ENCODE data around the gene NKIRAS1. TPM values are rescaled to one million over a fixed set of nuclear protein-coding genes. Genes with fewer than 3 reads are reported as not detected.
"Not testable (repeated sequence)": the region's sequence is repeated elsewhere in the genome, so short reads cannot be mapped to it uniquely, and the experiment has no call there.

NKIRAS1 gene
- total RNA-seq, 4 donors from 2014 or later: 17.5 to 22.2 (median 19.7) TPM

DNA sequence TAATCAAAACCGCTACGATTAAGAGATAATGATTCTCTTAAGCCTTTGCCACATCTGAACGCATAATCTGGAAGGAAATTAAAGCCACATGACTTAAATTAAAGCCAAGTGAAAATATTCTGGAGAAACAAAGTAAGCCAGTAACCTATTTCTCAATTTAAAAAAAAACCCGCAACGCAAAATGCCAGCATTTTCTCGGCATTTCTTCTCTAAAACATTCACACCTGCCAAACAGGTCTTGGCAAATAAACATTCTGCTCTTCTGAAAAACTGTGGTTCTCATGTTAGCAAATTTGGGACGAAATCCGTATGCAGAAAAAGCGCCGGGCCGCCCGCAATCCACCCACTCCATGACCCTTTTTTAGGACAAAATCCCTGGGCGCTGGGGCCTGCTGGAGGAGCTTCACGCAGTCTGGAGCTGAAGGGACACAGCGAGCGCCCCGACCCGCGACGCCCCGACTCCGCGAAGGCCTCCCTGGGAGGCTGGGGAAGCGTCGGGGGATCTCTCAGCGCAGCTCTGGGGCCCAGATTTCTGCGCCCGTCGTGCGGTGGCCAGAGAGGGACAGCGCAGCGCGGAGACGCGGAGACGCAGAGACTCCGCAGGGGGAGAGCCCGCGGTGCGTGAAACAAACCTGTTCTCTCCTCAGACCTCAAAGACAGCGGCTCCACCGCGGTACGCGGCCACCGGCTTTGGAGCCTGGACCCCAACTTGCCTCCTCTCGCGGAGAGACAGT lies 471 bp downstream of the NKIRAS1 start:
- H3K4me1 ChIP-seq: peaks cover 27 to 34% of the 10 kb centered on the region in 2 donors
- no peak for TF ChIP-seq POLR2A (IDR thresholded peaks at IDR 0.05)
- TF ChIP-seq, protein P1, sequence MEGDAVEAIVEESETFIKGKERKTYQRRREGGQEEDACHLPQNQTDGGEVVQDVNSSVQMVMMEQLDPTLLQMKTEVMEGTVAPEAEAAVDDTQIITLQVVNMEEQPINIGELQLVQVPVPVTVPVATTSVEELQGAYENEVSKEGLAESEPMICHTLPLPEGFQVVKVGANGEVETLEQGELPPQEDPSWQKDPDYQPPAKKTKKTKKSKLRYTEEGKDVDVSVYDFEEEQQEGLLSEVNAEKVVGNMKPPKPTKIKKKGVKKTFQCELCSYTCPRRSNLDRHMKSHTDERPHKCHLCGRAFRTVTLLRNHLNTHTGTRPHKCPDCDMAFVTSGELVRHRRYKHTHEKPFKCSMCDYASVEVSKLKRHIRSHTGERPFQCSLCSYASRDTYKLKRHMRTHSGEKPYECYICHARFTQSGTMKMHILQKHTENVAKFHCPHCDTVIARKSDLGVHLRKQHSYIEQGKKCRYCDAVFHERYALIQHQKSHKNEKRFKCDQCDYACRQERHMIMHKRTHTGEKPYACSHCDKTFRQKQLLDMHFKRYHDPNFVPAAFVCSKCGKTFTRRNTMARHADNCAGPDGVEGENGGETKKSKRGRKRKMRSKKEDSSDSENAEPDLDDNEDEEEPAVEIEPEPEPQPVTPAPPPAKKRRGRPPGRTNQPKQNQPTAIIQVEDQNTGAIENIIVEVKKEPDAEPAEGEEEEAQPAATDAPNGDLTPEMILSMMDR (IDR thresholded peaks at IDR 0.05): no peak
- H3K27ac ChIP-seq: peak overlapping the region; percentile 14 to 98 (median 94)
- H3K27me3 ChIP-seq: no peaks in the 10 kb centered on the region
- no peaks in the 10 kb centered on the region for H3K9me3 ChIP-seq
- peaks cover 16 to 18% of the 10 kb centered on the region in 2 donors for H3K36me3 ChIP-seq
- intact Hi-C loops (cut with DNase I): loop anchor here (2.0 kb wide), 1 partner anchor 30 kb away; no protein-coding TSS in a partner anchor
- WGBS, 2 donors: 4 to 7% methylated on average over 16 to 37 of the region's 48 CpGs
- no peak for DNase-seq
- H3K4me3 ChIP-seq (replicated peaks in 1 of 3): peak overlapping the region; percentile 50 to 75 (median 73)

DNA sequence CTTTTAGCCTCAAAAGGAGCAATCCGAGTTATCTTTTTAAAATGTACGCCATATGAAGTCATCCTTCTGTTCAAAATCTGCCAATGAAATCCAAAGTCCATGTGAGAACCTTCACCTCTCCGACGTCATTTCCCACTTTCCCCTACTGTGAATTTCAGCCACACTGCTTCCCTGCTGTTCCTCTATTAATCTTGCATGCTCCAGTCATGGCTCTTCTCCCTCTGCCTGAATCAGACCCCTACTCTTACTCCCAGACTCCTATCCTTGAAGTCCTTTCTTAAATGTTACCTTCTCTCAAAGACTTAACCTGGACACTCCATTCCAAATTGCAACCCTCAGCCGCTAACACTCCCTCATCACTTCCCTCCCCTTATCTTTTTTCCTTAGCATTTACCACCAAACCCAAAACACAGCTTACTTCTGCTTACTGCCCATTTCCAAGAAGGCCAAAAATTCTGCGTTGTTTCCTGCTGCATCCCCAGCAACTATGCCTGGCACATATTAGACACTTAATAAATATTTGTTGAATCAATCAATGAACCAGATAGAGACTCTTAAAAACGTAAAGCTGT lies 1.2 kb downstream of the NKIRAS1 start:
- 70 to 71% methylated on average over 7 of the region's 7 CpGs for WGBS, 2 donors
- intact Hi-C loops (cut with DNase I): loop anchor here (2.0 kb wide), 1 partner anchor 31 kb away; no protein-coding TSS in a partner anchor
- no peak overlapping the region for H3K27ac ChIP-seq
- TF ChIP-seq POLR2A (IDR thresholded peaks at IDR 0.05): no peak
- TF ChIP-seq, protein P1 (IDR thresholded peaks at IDR 0.05): no peak
- H3K9me3 ChIP-seq: no peaks in the 10 kb centered on the region
- peaks cover 27 to 34% of the 10 kb centered on the region in 2 donors for H3K4me1 ChIP-seq
- H3K36me3 ChIP-seq: peaks cover 16 to 18% of the 10 kb centered on the region in 2 donors
- H3K27me3 ChIP-seq: no peaks in the 10 kb centered on the region
- peak overlapping the region in 2 of 3 donors; percentile 50 to 73 for H3K4me3 ChIP-seq (replicated peaks in 1 of 3)
- no peak for DNase-seq

DNA sequence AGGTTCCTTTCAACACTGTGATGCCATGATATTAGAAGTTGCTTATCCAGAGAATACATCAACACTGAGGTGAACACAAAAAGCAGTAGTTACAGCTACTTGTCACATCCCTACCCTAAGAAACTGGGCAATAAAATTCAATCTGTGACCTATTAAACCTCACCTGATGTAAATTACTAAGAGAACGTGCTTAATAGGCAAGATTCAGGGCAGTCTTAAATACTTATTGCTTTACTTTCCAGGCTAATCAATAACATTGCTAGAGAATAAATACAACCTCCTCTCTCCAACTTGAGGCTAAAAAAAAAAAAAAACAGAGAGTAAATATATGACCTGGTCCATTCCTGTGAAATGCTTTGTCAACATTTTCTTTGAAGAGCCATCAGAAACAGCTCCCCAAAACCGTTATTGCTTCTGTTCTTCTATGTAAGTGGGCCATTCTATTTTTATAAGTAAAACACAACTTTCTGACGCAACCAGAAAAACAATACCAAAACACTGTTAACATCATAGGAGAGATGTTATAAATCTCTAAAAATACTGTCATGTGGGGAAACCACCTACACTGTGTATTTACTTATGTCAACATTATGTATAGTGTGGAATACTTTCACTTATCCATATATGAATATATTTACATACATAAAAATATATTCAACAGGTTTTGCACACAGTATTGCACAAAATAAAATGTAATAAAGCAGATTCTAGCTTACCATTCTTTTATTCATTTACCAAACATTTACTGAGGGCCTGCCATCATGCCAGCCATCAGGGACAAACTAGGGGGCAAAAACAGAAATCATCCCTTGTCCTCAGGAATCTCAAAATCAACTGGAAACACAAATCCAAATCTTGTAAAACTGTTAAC lies 2.7 kb downstream of the NKIRAS1 start:
- TF ChIP-seq, protein P1 (IDR thresholded peaks at IDR 0.05): no peak
- no peak for TF ChIP-seq POLR2A (IDR thresholded peaks at IDR 0.05)
- 85 to 86% methylated on average over 3 of the region's 3 CpGs for WGBS, 2 donors

DNA sequence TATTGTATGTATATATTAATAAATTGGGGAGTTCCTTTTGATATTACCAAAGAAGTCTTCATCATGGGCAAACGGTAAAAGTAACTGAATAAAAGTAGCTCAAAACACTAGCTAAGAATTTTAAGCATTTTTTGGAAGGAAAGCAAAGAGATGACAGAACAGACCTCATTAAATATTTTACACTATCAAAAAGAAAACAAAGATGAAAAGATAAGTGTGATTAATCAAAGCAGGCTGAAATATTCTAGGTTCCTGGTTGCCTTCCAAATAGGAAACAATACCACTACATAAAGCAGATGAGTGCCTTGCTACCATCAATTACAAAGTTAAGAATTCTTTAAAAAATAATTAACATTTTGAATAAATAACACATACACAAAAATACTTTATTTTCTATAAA lies 3.6 kb downstream of the NKIRAS1 start:
- WGBS, 2 donors: 86 to 89% methylated on average over 1 of the region's 1 CpG
- Histone ChIP-seq H3K4me1 (peaks cover 19 to 21% of the 10 kb centered on the region in 2 donors), H3K4me3 (replicated peaks in 1 of 3) (no peak overlapping the region), H3K27me3 (no peaks in the 10 kb centered on the region), H3K36me3 (peaks cover 2 to 12% of the 10 kb centered on the region in 2 donors), H3K9me3 (no peaks in the 10 kb centered on the region), H3K27ac (no peak overlapping the region)
- DNase-seq: no peak
- intact Hi-C loops (cut with DNase I): no loop called here
- TF ChIP-seq POLR2A (IDR thresholded peaks at IDR 0.05): no peak
- TF ChIP-seq, protein P1 (IDR thresholded peaks at IDR 0.05): no peak

More for the DNA sequence above, 2.7 kb downstream of the NKIRAS1 start:
- H3K27me3 ChIP-seq: no peaks in the 10 kb centered on the region
- H3K4me3 ChIP-seq (replicated peaks in 1 of 3): no peak overlapping the region
- intact Hi-C loops (cut with DNase I): no loop called here
- no peak for DNase-seq
- no peak overlapping the region for H3K27ac ChIP-seq
- peaks cover 9 to 20% of the 10 kb centered on the region in 2 donors for H3K36me3 ChIP-seq
- H3K9me3 ChIP-seq: no peaks in the 10 kb centered on the region
- H3K4me1 ChIP-seq: peaks cover 27 to 29% of the 10 kb centered on the region in 2 donors

DNA sequence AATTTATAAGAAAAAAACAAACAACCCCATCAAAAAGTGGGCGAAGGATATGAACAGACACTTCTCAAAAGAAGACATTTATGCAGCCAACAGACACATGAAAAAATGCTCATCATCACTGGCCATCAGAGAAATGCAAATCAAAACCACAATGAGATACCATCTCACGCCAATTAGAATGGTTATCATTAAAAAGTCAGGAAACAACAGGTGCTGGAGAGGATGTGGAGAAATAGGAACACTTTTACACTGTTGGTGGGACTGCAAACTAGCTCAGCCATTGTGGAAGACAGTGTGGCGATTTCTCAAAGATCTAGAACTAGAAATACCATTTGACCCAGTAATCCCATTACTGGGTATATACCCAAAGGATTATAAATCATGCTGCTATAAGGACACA lies 4.5 kb downstream of the NKIRAS1 start:
- not testable (repeated sequence) for H3K4me3 ChIP-seq (replicated peaks in 1 of 3)

More for the DNA sequence above, 4.5 kb downstream of the NKIRAS1 start:
- peaks cover 2 to 12% of the 10 kb centered on the region in 2 donors for H3K36me3 ChIP-seq
- H3K9me3 ChIP-seq; H3K27me3 ChIP-seq; intact Hi-C loops (cut with DNase I); H3K27ac ChIP-seq; DNase-seq: not testable (repeated sequence)
- WGBS, 2 donors: 94 to 99% methylated on average over 3 of the region's 3 CpGs
- H3K4me1 ChIP-seq: peaks cover 15 to 19% of the 10 kb centered on the region in 2 donors

All from thyroid gland (tissue), 4 donors.